ENCODE data around the gene RASGRF1. TPM values are rescaled to one million over a fixed set of nuclear protein-coding genes. Genes with fewer than 3 reads are reported as not detected.

Gene RASGRF1
- total RNA-seq, 2 experiments from 2014 or later = not detected

DNA sequence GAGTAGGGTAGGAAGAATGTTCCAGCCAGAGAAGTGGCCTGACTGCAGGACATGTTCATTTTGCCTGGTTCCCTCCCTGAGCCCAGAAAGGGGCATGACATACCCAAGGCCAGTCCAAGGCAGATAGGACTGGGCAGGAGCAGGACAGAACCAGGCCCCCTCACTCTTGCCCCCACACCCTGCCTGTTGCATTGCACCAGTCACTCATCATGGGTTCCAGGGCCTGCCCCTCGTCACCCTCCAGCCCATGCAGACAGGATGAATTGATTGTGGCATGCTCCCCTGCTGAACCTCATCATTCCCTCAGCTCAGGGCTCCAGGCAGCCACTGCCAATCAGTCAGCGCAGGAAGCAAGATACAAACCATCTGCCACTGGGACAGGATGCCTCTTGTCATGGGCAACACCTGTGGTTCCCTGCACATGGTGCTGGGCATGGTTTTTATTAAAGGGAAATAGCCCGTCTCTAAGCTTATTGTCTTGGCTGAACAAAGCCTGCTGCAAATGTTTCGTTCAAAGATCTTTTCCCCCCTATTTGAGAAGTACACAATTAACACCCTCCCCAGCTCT lies 48.9 kb downstream of the RASGRF1 start:
- Mint-ChIP-seq H3K4me3 (no peak overlapping the region), H3K36me3 (ENCODE audit: low read depth) (no peaks in the 10 kb centered on the region), H3K4me1 (ENCODE audit: low read depth) (no peaks in the 10 kb centered on the region), H3K27me3 (ENCODE audit: low read depth) (peaks cover 18% of the 10 kb centered on the region), H3K9me3 (peaks cover 8% of the 10 kb centered on the region), H3K27ac (no peak overlapping the region)
- no peak for DNase-seq
- intact Hi-C loops (cut with micrococcal nuclease) = no loop called here
- CTCF ChIA-PET = interaction anchor here (1.2 kb wide), 1 partner anchor 14 kb away, joined by 4 read pairs; no protein-coding TSS in a partner anchor

DNA sequence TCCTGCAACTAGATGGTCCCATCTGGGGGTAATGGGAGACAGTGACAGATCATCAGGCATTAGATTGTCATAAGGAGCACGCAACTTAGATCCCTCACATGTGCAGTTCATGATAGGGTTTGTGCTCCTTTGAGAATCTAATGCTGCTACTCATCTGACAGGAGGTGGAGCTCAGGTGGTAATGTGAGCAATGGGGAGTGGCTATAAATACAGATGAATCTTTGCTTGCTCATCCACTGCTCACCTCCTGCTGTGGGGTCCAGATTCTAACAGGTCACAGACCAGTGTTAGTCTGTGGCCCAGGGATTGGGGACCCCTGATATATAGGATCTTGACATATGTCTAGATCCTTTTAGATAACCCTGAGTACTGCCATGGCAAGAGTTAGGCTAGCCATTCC lies 52.7 kb downstream of the RASGRF1 start:
- H3K27me3 Mint-ChIP-seq (ENCODE audit: low read depth) = peaks cover 20% of the 10 kb centered on the region
- intact Hi-C loops (cut with micrococcal nuclease) = no loop called here

DNA sequence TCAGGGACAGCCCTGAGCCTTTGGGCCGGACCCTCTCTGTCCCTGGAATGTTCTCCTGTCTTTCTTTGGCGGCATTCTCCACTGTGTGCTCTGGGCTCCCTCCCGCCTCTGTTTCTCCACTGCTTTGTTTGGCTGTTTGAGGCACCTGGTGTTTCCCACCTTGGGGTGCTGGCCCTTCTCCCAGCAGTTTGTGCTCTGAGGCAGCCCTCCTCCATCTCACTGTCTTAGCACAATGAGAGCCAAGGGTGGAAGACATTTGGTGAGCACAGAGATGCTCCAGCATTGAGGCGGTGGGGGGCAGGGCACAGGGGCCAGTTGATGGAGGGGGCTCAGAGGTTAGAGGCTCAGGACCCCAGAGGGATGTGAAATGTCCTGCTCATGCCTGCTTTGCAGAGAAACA lies 54.3 kb downstream of the RASGRF1 start:
- no peak for DNase-seq
- intact Hi-C loops (cut with micrococcal nuclease) = no loop called here
- Mint-ChIP-seq H3K4me3 (no peak overlapping the region), H3K9me3 (no peaks in the 10 kb centered on the region), H3K27ac (no peak overlapping the region), H3K36me3 (ENCODE audit: low read depth) (no peaks in the 10 kb centered on the region), H3K27me3 (ENCODE audit: low read depth) (peaks cover 13% of the 10 kb centered on the region), H3K4me1 (ENCODE audit: low read depth) (no peaks in the 10 kb centered on the region)
- CTCF ChIA-PET = no interaction called here

More for the DNA sequence above, 52.7 kb downstream of the RASGRF1 start:
- no peaks in the 10 kb centered on the region for H3K36me3 Mint-ChIP-seq (ENCODE audit: low read depth)
- peaks cover 3% of the 10 kb centered on the region for H3K9me3 Mint-ChIP-seq
- no peak overlapping the region for H3K27ac Mint-ChIP-seq
- CTCF ChIA-PET = no interaction called here
- H3K4me3 Mint-ChIP-seq = no peak overlapping the region
- no peaks in the 10 kb centered on the region for H3K4me1 Mint-ChIP-seq (ENCODE audit: low read depth)
- DNase-seq = no peak

DNA sequence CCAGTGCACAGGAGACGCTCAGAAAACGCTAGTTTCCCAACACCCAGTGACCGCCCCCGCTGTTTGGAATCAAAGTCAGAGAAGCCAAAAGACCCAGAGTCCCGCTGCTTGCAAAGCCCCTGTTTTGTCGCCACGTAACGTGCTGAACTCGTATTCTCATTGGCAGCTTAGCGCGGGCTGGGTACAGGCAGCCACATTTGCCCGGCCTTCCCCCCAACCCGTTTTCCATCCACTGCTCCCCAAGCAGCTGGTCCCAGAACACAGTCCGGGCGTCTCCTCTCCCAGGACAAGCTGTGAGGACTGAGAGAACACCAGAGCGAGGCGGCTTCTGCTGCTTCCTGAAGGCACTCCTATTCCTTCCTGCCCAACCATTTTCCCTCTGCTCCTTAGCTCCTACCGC lies 54.8 kb downstream of the RASGRF1 start:
- intact Hi-C loops (cut with micrococcal nuclease) = no loop called here
- Mint-ChIP-seq H3K27ac (no peak overlapping the region), H3K9me3 (no peaks in the 10 kb centered on the region), H3K4me3 (no peak overlapping the region), H3K36me3 (ENCODE audit: low read depth) (no peaks in the 10 kb centered on the region), H3K4me1 (ENCODE audit: low read depth) (no peaks in the 10 kb centered on the region), H3K27me3 (ENCODE audit: low read depth) (peaks cover 11% of the 10 kb centered on the region)
- CTCF ChIA-PET = no interaction called here
- no peak for DNase-seq

DNA sequence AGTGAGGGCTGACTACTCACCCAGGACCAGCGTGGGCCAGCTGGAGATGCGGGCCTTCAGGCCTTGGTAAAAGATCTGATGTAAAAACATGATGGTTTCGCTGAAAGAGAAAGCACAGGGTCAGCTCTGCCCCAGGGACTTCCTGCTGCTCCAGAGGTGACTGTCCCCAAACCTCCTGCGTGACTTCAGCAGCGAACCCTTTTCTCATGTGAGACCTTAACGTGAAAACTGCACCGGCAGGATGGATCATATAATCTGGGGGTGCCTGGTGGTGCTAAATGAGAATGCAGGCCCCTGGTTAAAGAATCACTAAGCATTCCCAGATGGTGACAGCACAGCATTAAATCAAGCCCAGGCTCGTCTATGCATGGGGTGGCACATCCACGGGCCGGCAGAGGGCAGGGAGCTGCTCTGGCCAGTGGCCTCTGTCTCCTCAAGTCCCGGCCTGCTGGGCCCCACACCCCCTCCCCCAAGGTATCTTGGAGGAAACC lies 55.4 kb downstream of the RASGRF1 start:
- no peaks in the 10 kb centered on the region for H3K4me1 Mint-ChIP-seq (ENCODE audit: low read depth)
- no peak overlapping the region for H3K4me3 Mint-ChIP-seq
- no peaks in the 10 kb centered on the region for H3K9me3 Mint-ChIP-seq
- H3K36me3 Mint-ChIP-seq (ENCODE audit: low read depth) = no peaks in the 10 kb centered on the region
- intact Hi-C loops (cut with micrococcal nuclease) = no loop called here
- H3K27ac Mint-ChIP-seq = no peak overlapping the region
- CTCF ChIA-PET = no interaction called here
- H3K27me3 Mint-ChIP-seq (ENCODE audit: low read depth) = peaks cover 11% of the 10 kb centered on the region
- DNase-seq = no peak

DNA sequence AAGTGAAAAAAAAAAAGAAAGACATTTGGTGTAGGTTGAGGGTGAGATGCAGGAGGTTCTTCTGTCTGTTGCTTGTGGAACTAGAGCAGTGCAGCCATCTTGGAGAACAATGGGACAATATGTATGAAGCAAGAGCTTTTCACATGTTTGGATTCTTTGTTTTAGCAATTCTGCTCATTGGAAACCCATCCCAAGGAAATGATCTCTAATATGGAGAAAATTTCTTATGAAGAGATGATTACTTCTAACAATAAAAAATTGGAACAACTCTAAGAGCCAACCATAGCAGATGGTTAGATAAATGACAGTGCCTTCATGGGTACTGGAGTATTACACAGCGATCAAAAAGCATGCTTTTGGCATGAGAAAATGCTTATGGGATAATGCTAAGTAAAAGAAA lies 56.3 kb downstream of the RASGRF1 start:
- H3K4me1 Mint-ChIP-seq (ENCODE audit: low read depth) = no peaks in the 10 kb centered on the region
- DNase-seq = no peak
- intact Hi-C loops (cut with micrococcal nuclease) = no loop called here
- H3K27me3 Mint-ChIP-seq (ENCODE audit: low read depth) = peaks cover 11% of the 10 kb centered on the region
- H3K36me3 Mint-ChIP-seq (ENCODE audit: low read depth) = no peaks in the 10 kb centered on the region
- no peak overlapping the region for H3K4me3 Mint-ChIP-seq
- CTCF ChIA-PET = interaction anchor here (0.7 kb wide), 1 partner anchor 150 kb away, joined by 5 read pairs; no protein-coding TSS in a partner anchor
- no peak overlapping the region for H3K27ac Mint-ChIP-seq
- H3K9me3 Mint-ChIP-seq = no peaks in the 10 kb centered on the region

DNA sequence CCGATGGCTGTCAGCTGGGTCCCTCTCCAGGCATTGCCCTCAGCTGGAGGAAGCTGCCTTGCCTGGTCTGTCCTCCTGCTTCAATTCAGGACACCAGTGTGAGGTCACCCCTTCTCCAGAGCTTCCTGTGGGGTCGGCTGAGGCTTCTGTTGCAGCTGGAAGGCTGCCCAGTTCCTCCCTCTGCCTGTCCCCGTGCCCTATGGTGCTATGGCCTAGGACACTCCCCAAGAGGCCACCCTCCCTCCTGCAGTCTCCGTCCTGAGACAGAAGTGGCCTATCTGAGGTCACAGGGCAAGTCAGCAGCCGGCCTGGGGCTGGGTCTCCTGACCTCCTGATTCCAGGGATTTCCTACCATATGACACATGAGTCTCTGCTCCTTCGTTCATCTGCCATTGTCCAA lies 57.9 kb downstream of the RASGRF1 start:
- DNase-seq = no peak
- CTCF ChIA-PET = no interaction called here
- Mint-ChIP-seq H3K9me3 (no peaks in the 10 kb centered on the region), H3K36me3 (ENCODE audit: low read depth) (no peaks in the 10 kb centered on the region), H3K27me3 (ENCODE audit: low read depth) (peaks cover 11% of the 10 kb centered on the region), H3K4me3 (no peak overlapping the region), H3K27ac (no peak overlapping the region), H3K4me1 (ENCODE audit: low read depth) (no peaks in the 10 kb centered on the region)
- intact Hi-C loops (cut with micrococcal nuclease) = no loop called here

DNA sequence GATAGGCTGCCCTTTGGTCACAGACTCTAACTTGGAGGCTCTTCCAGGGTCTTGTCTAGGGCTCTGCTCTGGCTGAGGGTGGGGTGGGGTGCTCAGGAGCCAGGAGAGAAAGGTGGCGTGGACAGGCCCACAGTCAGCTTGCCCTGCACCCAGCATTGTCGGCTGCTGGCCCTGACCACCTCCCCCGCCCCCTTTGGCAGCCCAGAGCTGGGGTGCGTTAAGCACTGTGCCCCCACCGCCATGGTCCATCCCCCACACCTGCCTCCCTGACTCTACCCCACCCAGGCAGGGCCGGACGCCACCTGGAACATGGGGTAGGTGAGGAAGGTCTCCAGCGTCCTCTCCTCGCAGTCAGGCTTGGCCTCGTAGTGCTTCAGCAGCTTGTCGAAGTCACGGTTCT lies 58.8 kb downstream of the RASGRF1 start:
- CTCF ChIA-PET = no interaction called here
- intact Hi-C loops (cut with micrococcal nuclease) = no loop called here

DNA sequence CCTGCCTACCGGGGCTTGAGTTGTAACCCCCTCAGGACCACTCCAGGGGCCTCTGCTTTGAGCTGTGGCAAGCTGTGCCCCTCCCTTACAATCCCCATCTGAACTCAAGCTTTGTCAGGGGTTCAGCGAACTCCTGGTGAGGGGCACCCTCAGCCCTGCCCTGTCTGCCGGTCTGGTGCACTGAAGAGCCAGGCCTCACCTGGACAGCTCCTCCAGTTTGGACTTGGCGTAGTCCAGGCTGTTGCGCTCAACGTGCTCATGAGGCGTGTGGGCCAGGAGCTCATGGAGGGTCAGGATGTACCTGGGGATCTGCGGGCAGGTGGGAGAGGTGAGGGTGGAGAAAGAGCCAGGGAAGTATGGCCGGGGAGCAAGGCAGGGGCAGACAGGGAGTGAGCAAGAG lies 59.4 kb downstream of the RASGRF1 start:
- no peaks in the 10 kb centered on the region for H3K36me3 Mint-ChIP-seq (ENCODE audit: low read depth)
- CTCF ChIA-PET = interaction anchor here (5.4 kb wide), 1 partner anchor 152 kb away, joined by 68 read pairs; no protein-coding TSS in a partner anchor

More for the DNA sequence above, 58.8 kb downstream of the RASGRF1 start:
- no peak overlapping the region for H3K27ac Mint-ChIP-seq
- no peaks in the 10 kb centered on the region for H3K9me3 Mint-ChIP-seq
- no peaks in the 10 kb centered on the region for H3K36me3 Mint-ChIP-seq (ENCODE audit: low read depth)
- H3K4me1 Mint-ChIP-seq (ENCODE audit: low read depth) = no peaks in the 10 kb centered on the region
- DNase-seq = no peak
- no peak overlapping the region for H3K4me3 Mint-ChIP-seq
- peaks cover 9% of the 10 kb centered on the region for H3K27me3 Mint-ChIP-seq (ENCODE audit: low read depth)

DNA sequence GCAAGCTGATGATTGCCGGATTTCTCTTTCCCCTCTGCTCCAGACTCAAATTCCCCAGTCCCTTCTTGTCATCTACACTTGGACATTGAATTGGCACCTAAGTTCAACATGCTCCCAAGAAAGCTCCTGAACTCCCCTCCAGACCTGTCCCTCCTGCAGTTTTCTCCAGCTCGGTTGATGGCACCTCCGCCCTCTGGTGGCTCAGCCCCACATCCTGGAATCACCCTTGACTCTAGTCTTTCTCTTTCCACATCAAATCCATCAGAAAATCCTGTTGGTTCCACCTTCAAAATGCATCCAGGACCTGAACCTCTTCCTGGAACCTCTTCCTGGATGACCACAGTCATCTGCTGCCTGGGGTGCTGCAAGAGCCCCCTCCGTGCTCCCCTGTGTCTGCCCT lies 60.1 kb downstream of the RASGRF1 start:
- H3K9me3 Mint-ChIP-seq = no peaks in the 10 kb centered on the region
- H3K36me3 Mint-ChIP-seq (ENCODE audit: low read depth) = no peaks in the 10 kb centered on the region
- no peak overlapping the region for H3K27ac Mint-ChIP-seq
- intact Hi-C loops (cut with micrococcal nuclease) = no loop called here
- H3K27me3 Mint-ChIP-seq (ENCODE audit: low read depth) = peaks cover 9% of the 10 kb centered on the region
- CTCF ChIA-PET = interaction anchor here (5.4 kb wide), 1 partner anchor 153 kb away, joined by 68 read pairs; no protein-coding TSS in a partner anchor
- no peak for DNase-seq
- H3K4me1 Mint-ChIP-seq (ENCODE audit: low read depth) = no peaks in the 10 kb centered on the region
- H3K4me3 Mint-ChIP-seq = no peak overlapping the region

More for the DNA sequence above, 59.4 kb downstream of the RASGRF1 start:
- no peak overlapping the region for H3K27ac Mint-ChIP-seq
- no peaks in the 10 kb centered on the region for H3K4me1 Mint-ChIP-seq (ENCODE audit: low read depth)
- intact Hi-C loops (cut with micrococcal nuclease) = no loop called here
- H3K9me3 Mint-ChIP-seq = no peaks in the 10 kb centered on the region
- no peak overlapping the region for H3K4me3 Mint-ChIP-seq
- peaks cover 8% of the 10 kb centered on the region for H3K27me3 Mint-ChIP-seq (ENCODE audit: low read depth)
- DNase-seq = no peak

DNA sequence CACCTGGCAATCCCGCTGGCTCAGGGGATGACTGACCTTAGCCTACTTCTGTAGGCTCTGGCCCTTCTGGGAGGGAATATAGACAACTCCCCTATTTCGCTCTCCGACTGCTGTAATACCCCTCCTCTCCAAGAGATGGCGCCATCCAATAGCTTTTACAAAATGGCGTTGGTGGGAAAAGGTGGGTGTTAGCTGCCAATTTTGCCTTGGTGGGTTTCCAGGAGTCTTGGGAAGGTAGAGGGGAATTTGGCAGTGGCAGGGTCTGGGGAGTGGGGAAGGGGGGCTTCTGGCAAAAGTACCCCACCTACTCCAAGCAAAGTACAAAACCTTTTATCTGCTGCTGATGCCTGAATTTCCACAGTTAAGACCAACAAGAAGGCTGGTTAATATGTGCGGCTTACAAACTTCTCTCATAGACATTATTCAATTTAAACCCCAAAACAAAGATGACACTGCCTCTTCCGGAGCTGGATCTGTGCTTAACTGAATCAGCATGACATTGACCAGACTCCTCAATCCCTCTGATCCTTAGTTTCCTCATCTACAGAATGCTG lies 62.1 kb downstream of the RASGRF1 start:
- Mint-ChIP-seq H3K9me3 (peaks cover 10% of the 10 kb centered on the region), H3K36me3 (ENCODE audit: low read depth) (peaks cover 2% of the 10 kb centered on the region), H3K27ac (no peak overlapping the region), H3K4me3 (no peak overlapping the region), H3K4me1 (ENCODE audit: low read depth) (no peaks in the 10 kb centered on the region), H3K27me3 (ENCODE audit: low read depth) (peaks cover 7% of the 10 kb centered on the region)
- CTCF ChIA-PET = interaction anchor here (0.6 to 5.4 kb wide), 14 partner anchors 12 to 1074 kb away, joined by 3 to 68 read pairs (median 3); no protein-coding TSS in a partner anchor
- intact Hi-C loops (cut with micrococcal nuclease) = loop anchor here (1.0 kb wide), 1 partner anchor 156 kb away; no protein-coding TSS in a partner anchor
- peak; percentile 61 for DNase-seq

DNA sequence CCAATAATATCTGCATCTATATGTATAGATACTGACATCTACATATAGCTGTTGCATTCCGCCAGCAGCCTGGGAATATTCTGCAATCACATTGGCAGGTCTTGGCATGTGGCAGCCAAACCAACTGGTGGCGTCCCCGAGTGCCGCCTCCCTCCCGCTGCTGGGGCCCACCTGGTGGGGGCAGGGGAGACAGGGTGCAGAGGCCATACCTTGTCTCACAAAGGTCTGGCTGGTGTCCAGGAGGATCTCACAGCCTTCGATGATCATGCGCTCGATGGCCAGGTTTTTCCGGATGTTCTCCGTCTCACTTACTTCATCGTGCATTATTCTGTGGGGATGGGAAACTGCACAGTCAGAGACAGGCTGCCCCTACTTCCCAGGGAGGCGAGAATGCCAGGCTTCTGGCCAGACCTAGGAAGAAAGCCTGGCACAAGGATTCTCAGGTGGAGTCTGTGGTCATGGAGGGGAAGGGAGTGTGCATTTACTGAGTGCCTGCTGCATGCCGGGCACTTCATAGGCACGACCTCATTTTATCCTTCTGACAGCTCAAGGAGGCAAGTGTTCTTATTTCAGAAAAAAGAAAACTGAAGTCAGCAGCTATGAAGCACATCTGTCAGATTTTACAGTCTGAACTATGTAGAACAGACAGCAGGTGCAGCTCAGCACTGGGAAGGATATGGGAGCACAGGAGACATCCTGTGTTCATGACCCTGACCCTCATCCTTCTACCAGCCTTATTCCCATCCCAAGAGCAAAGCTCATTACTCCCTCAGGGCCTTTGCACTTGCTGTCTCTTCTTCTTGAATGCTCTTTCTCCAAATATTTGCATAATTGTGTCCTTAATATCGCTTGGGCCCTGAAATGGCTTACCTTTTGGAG lies 62.8 kb downstream of the RASGRF1 start:
- Mint-ChIP-seq H3K4me3 (no peak overlapping the region), H3K36me3 (ENCODE audit: low read depth) (peaks cover 2% of the 10 kb centered on the region), H3K9me3 (peaks cover 10% of the 10 kb centered on the region), H3K4me1 (ENCODE audit: low read depth) (no peaks in the 10 kb centered on the region), H3K27me3 (ENCODE audit: low read depth) (peaks cover 7% of the 10 kb centered on the region), H3K27ac (no peak overlapping the region)
- CTCF ChIA-PET = interaction anchor here (0.6 to 5.4 kb wide), 15 partner anchors 13 to 1075 kb away, joined by 3 to 68 read pairs (median 3); no protein-coding TSS in a partner anchor
- no peak for DNase-seq
- intact Hi-C loops (cut with micrococcal nuclease) = loop anchor here (1.0 kb wide), 1 partner anchor 157 kb away; no protein-coding TSS in a partner anchor
